ENCODE measurements around the gene KIRREL3. TPM values are rescaled to one million over a fixed set of nuclear protein-coding genes. Genes with fewer than 3 reads are reported as not detected.

The KIRREL3 gene
- total and polyA plus RNA-seq, 9 of the 15 experiments (the other 6 are each of a cell fraction or from before 2014, with no cell fraction given): 0.04 to 0.10 TPM; not detected in 7

- under 1% methylated on average over 14 of the region's 14 CpGs for WGBS (ENCODE audit: insufficient coverage, low coverage, missing lambda C conversion rate)
- H3K4me2 ChIP-seq (ENCODE audit: insufficient read depth, low read length): no peak overlapping the region
- TF ChIP-seq ZNF586 (CRISPR knock-in tag; conservative IDR thresholded peaks at IDR 0.05) (no peak), ZKSCAN8 (CRISPR knock-in tag; IDR thresholded peaks at IDR 0.05) (no peak), FIP1L1 (IDR thresholded peaks at IDR 0.05; ENCODE audit: low read depth, low read length, poor library complexity, severe bottlenecking) (no peak), SMAD2 (IDR thresholded peaks at IDR 0.05; ENCODE audit: low read depth, low read length) (no peak), MYC (IDR thresholded peaks at IDR 0.05; ENCODE audit: low read depth, low read length) (no peak), MYC (CRISPR knock-in tag; IDR thresholded peaks at IDR 0.05; ENCODE audit: borderline replicate concordance, low read depth) (no peak), ZNF431 (CRISPR knock-in tag; IDR thresholded peaks at IDR 0.05) (no peak), ATF2 (CRISPR knock-in tag; IDR thresholded peaks at IDR 0.05) (no peak), CHCHD3 (CRISPR knock-in tag; IDR thresholded peaks at IDR 0.05) (no peak), FOXK1 (CRISPR knock-in tag; IDR thresholded peaks at IDR 0.05; ENCODE audit: borderline replicate concordance) (no peak), E2F4 (CRISPR knock-in tag; IDR thresholded peaks at IDR 0.05; ENCODE audit: low read depth) (no peak), ETV5 (CRISPR knock-in tag; IDR thresholded peaks at IDR 0.05; ENCODE audit: low read depth) (no peak), ZC3H11A (IDR thresholded peaks at IDR 0.05; ENCODE audit: low read depth, low read length) (no peak), SMAD3 (CRISPR knock-in tag; conservative IDR thresholded peaks at IDR 0.05) (no peak), ZNF444 (CRISPR knock-in tag; IDR thresholded peaks at IDR 0.05) (no peak), NRF1 (conservative IDR thresholded peaks at IDR 0.05 in 1 of 2, IDR thresholded peaks at IDR 0.05 in 1 of 2) (no peak), CHD2 (IDR thresholded peaks at IDR 0.05; ENCODE audit: low read depth, low read length) (no peak), MLLT1 (IDR thresholded peaks at IDR 0.05) (no peak)
- intact Hi-C loops (cut with micrococcal nuclease) (no loop called here), in situ Hi-C loops (cut with MboI) (no loop called here)
- H3K27me3 ChIP-seq (ENCODE audit: control insufficient read depth in 2 of 2, insufficient read depth in 2 of 2, low read length in 2 of 2): peaks cover 0 to 49% of the 10 kb centered on the region in 2 experiments
- no peak overlapping the region for H2AFZ ChIP-seq (ENCODE audit: low read depth, low read length)
- 0 out of 2 replicates have a peak, but pooled peaks cover 3% of the 10 kb centered on the region for H4K20me1 ChIP-seq (replicated peaks; ENCODE audit: control insufficient read depth, insufficient read depth, low read length)
- no peaks in the 10 kb centered on the region for H3K4me1 ChIP-seq (replicated peaks in 1 of 2; ENCODE audit: control insufficient read depth in 2 of 2, insufficient read depth in 2 of 2, low read length in 2 of 2)
- no peaks in the 10 kb centered on the region for H3K9me1 ChIP-seq (ENCODE audit: control insufficient read depth, insufficient read depth, low read length)
- no peak overlapping the region for H3K9ac ChIP-seq (ENCODE audit: insufficient read depth in 1 of 2, low read depth in 2 of 2, low read length in 2 of 2)
- no peaks in the 10 kb centered on the region for H3K9me3 ChIP-seq (replicated peaks; ENCODE audit: control insufficient read depth, insufficient read depth, low read depth, low read length)
- H3K36me3 ChIP-seq (ENCODE audit: control insufficient read depth, insufficient read depth, low read length): no peaks in the 10 kb centered on the region
- POLR2A ChIA-PET: interaction anchor here (0.5 kb wide), 1 partner anchor 560 kb away, joined by 3 read pairs; no protein-coding TSS in a partner anchor
- no peak overlapping the region for H3K27ac ChIP-seq (ENCODE audit: extremely low read depth, low read depth, low read length)
- no peak for FAIRE-seq
- CTCF ChIA-PET (ENCODE audit: low intra/inter-chr PET ratio): no interaction called here
- H3K79me2 ChIP-seq (ENCODE audit: control insufficient read depth, insufficient read depth, low read length): no peaks in the 10 kb centered on the region
- no peak for DNase-seq (ENCODE audit: extremely low read depth in 1 of 4, low spot score in 3 of 4)
- no peak for ATAC-seq
- H3K4me3 ChIP-seq: no peak overlapping the region
- no TSS peak for BruUV-seq (replicated peaks)
These were observed 489.0 kb downstream of the KIRREL3 start for GRCh38 chr11:126511475-126512115.

Data from K562 (cell line).